IMR-90 (cell line): ENCODE data around the gene SLC36A1. TPM values are rescaled to one million over a fixed set of nuclear protein-coding genes. Genes with fewer than 3 reads are reported as not detected.

Source experiments
- ATAC-seq: fragments of 200-7000 bp; cut with Tn5 transposase; 2 replicates; pipeline ENCODE4 v1.9.1; 2020; ENCODE audit warnings: low read depth, mild to moderate bottlenecking, moderate library complexity
- BruUV-seq: library from RNA; stranded (reverse); fragments of 400-500 nt; replicated peaks from 2 replicates; lab custom pipeline; 2021; lab: Mats Ljungman, UMichigan
- CTCF ChIA-PET: fragments of 300-600 bp; formaldehyde crosslinking; extraction: SDS; loops from one replicate; lab custom pipeline; 2021; ENCODE audit warnings: antibody characterized with exemption; lab: Yijun Ruan, JAX
- POLR2A ChIA-PET: fragments of 300-600 bp; sonication (Branson Sonifier 250); formaldehyde crosslinking; loops from one replicate; lab custom pipeline; 2022; ENCODE audit warnings: antibody characterized with exemption; ENCODE audit not compliant: unreplicated experiment; lab: Charles Lee
- DNase-seq: peaks from one replicate; pipeline ENCODE4 v3.0.0; 2013
- H2AFZ ChIP-seq: replicated peaks from 2 replicates; pipeline ENCODE3; 2013; ENCODE audit warnings: low read length, mild to moderate bottlenecking; ENCODE audit not compliant: poor library complexity
- H2AK5ac ChIP-seq: 2 replicates; pipeline ENCODE4 v1.6.1; 2013; ENCODE audit warnings: low read depth, low read length, inconsistent platforms
- H2AK9ac ChIP-seq: replicated peaks from 2 replicates; pipeline ENCODE3; 2013; ENCODE audit warnings: mild to moderate bottlenecking, low read depth, low read length, moderate library complexity; ENCODE audit not compliant: poor library complexity
- H2BK120ac ChIP-seq: 2 replicates; pipeline ENCODE4 v1.6.1; 2013; ENCODE audit warnings: low read depth, low read length, inconsistent platforms
- H2BK15ac ChIP-seq: 3 replicates; pipeline ENCODE4 v1.6.1; 2013; ENCODE audit warnings: low read depth, low read length, inconsistent platforms
- H2BK20ac ChIP-seq: 2 replicates; pipeline ENCODE4 v1.6.1; 2013; ENCODE audit warnings: low read depth, mild to moderate bottlenecking, inconsistent platforms, low read length, moderate library complexity
- H2BK5ac ChIP-seq: 2 replicates; pipeline ENCODE4 v1.6.1; 2013; ENCODE audit warnings: mild to moderate bottlenecking, low read depth, low read length, inconsistent platforms; ENCODE audit not compliant: poor library complexity, severe bottlenecking
- H3K14ac ChIP-seq: replicated peaks from 2 replicates; pipeline ENCODE4 v1.6.1; 2013; ENCODE audit warnings: low read depth, low read length, inconsistent platforms
- H3K18ac ChIP-seq: 2 replicates; pipeline ENCODE4 v1.6.1; 2013; ENCODE audit warnings: low read depth, low read length, control low read depth
- H3K23ac ChIP-seq: 2 replicates; pipeline ENCODE4 v1.6.1; 2013; ENCODE audit warnings: low read depth, low read length, inconsistent platforms
- H3K27ac ChIP-seq: 2 replicates; pipeline ENCODE4 v1.5.1; 2013; ENCODE audit warnings: mild to moderate bottlenecking, control low read depth, low read length; ENCODE audit not compliant: insufficient read depth
- H3K27me3 ChIP-seq: 2 replicates; pipeline ENCODE4 v1.6.1; 2013; ENCODE audit warnings: low read length; ENCODE audit not compliant: control insufficient read depth, insufficient read depth
- H3K36me3 ChIP-seq: 2 replicates; pipeline ENCODE4 v1.6.1; 2013; ENCODE audit warnings: low read length, mixed read lengths; ENCODE audit not compliant: control insufficient read depth, insufficient read depth
- H3K4ac ChIP-seq: 2 replicates; pipeline ENCODE4 v1.6.1; 2013; ENCODE audit warnings: low read depth, low read length, inconsistent platforms
- H3K4me1 ChIP-seq: 2 replicates; pipeline ENCODE4 v1.6.1; 2013; ENCODE audit warnings: low read length, mixed read lengths; ENCODE audit not compliant: control insufficient read depth, insufficient read depth
- H3K4me2 ChIP-seq: 2 replicates; pipeline ENCODE4 v1.6.1; 2013; ENCODE audit warnings: low read depth, mild to moderate bottlenecking, control low read depth, low read length, moderate library complexity
- H3K4me3 ChIP-seq: 2 replicates; pipeline ENCODE4 v1.5.1; 2013; ENCODE audit warnings: low read depth, mild to moderate bottlenecking, control low read depth, low read length, moderate library complexity; ENCODE audit not compliant: insufficient read depth
- H3K56ac ChIP-seq: 2 replicates; pipeline ENCODE4 v1.6.1; 2013; ENCODE audit warnings: low read length, inconsistent platforms; ENCODE audit not compliant: insufficient read depth; ENCODE audit errors: extremely low read depth
- H3K79me1 ChIP-seq, 2 experiments: 2 replicates each; pipeline ENCODE4 v1.6.1; 2013; ENCODE audit warnings: low read length in 2 of 2, inconsistent platforms in 1 of 2, low read depth in 1 of 2
- H3K9ac ChIP-seq: 2 replicates; pipeline ENCODE4 v1.6.1; 2013; ENCODE audit warnings: low read depth, low read length, control low read depth
- H3K9me1 ChIP-seq: 2 replicates; pipeline ENCODE4 v1.6.1; 2013; ENCODE audit warnings: low read length, inconsistent platforms; ENCODE audit not compliant: insufficient read depth
- H3K9me3 ChIP-seq: 2 replicates; pipeline ENCODE4 v1.6.1; 2013; ENCODE audit warnings: low read length; ENCODE audit not compliant: control insufficient read depth, insufficient read depth
- H4K20me1 ChIP-seq: 2 replicates; pipeline ENCODE4 v1.6.1; 2013; ENCODE audit warnings: low read length, inconsistent platforms; ENCODE audit not compliant: insufficient read depth
- H4K5ac ChIP-seq: 2 replicates; pipeline ENCODE4 v1.6.1; 2013; ENCODE audit warnings: mild to moderate bottlenecking, low read depth, low read length, control low read depth
- H4K8ac ChIP-seq, 2 experiments: 2 replicates each; pipeline ENCODE4 v1.6.1; 2013; ENCODE audit warnings: low read depth in 2 of 2, low read length in 2 of 2, control low read depth in 1 of 2, inconsistent platforms in 1 of 2
- H4K91ac ChIP-seq: 2 replicates; pipeline ENCODE4 v1.6.1; 2013; ENCODE audit warnings: low read depth, low read length, inconsistent platforms; ENCODE audit not compliant: insufficient read depth
- CEBPB ChIP-seq: IDR thresholded peaks from 2 replicates; pipeline ENCODE4 v1.6.1; 2012; ENCODE audit warnings: low read depth, low read length, improper control_type of control experiment
- CHD1 ChIP-seq: IDR thresholded peaks from 2 replicates; pipeline ENCODE4 v1.6.1; 2012; ENCODE audit warnings: low read depth, low read length, improper control_type of control experiment
- WGBS, 2 experiments: methylation state at CpG; one replicate each; pipeline versions ENCODE4 v1.1.5 to v1.1.7; 2013; ENCODE audit warnings: missing lambda C conversion rate in 2 of 2; ENCODE audit not compliant: insufficient read length in 1 of 2; ENCODE audit errors: extremely low coverage in 2 of 2; 5-methylcytosine and 5-hydroxymethylcytosine counted together
- dilution Hi-C: fragments of 300-500 bp; cut with HindIII; formaldehyde crosslinking; loops from one replicate; pipeline ENCODE4 v1.14.3; 2018; ENCODE audit warnings: low sequenced_read_pairs; ENCODE audit not compliant: unreplicated experiment
- in situ Hi-C: fragments of 300-500 bp; cut with MboI; formaldehyde crosslinking; loops from 3 replicates; pipeline ENCODE4 v1.14.3; 2019; ENCODE audit warnings: low sequenced_read_pairs, inconsistent platforms, mixed read lengths
- intact Hi-C: fragments of 100-400 bp; cut with micrococcal nuclease; formaldehyde crosslinking; loops from 2 replicates; pipeline ENCODE4 v1.10.0; 2022
- polyA plus RNA-seq, 3 experiments: library from polyadenylated mRNA; depleted of rRNA; stranded (reverse); fragments of >200 nt; gene quantifications; 2 replicates each; pipeline ENCODE4 v1.2.3, GENCODE V29; 2012; ENCODE audit warnings: low replicate concordance in 1 of 3
- total RNA-seq: library from RNA; depleted of rRNA; stranded (reverse); fragments of >200 nt; gene quantifications from 2 replicates; pipeline ENCODE4 v1.2.3, GENCODE V29; 2012
- TF ChIP-seq, protein P1 (sequence below): conservative IDR thresholded peaks from 2 replicates; pipeline ENCODE4 v1.5.1; 2012; ENCODE audit warnings: mild to moderate bottlenecking, low read depth, low read length, improper control_type of control experiment

SLC36A1 gene
- total and polyA plus RNA-seq, 2 of the 4 experiments (the other 2 are of a cell fraction): 5.7 to 8.7 TPM

DNA sequence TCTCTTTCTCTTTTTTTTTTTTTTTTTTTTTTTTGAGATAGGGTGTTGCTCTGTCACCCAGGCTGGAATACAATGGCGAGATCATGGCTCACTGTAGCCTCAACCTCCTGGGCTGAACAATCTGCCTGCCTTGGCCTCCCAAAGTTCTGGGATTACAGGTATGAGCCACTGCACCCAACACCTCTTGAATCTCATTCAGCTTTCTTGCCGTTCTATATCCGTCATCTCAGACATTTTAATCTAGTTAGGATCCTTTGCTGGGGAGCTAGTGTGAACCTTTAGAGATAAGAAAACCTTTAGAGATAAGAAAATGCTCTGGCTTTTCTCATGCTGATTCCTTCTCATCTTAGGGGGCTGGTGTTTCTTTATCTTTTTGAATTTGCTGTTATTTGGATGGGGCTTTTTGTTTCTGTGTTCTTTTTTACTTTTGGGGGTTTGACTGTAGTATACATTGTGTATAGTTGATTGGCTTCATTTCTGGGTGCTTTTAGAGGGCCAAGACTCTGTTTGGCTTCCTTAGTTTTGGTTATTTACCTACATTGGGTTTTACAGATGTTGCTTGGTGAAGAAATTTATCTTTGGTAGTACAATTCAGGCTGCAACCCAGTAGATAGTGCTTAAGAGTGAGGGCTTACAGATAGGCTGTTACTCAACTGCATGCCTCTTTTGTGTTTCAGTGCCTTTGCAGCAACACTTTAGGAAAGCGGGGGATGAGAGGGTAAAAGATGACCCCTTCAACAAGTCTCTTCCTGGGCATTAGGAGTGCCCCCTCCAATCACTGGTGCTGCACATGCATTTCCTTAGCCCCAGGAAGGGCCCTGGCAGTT is 41.9 kb upstream of the SLC36A1 start (continued):
- TF ChIP-seq CHD1: no peak

DNA sequence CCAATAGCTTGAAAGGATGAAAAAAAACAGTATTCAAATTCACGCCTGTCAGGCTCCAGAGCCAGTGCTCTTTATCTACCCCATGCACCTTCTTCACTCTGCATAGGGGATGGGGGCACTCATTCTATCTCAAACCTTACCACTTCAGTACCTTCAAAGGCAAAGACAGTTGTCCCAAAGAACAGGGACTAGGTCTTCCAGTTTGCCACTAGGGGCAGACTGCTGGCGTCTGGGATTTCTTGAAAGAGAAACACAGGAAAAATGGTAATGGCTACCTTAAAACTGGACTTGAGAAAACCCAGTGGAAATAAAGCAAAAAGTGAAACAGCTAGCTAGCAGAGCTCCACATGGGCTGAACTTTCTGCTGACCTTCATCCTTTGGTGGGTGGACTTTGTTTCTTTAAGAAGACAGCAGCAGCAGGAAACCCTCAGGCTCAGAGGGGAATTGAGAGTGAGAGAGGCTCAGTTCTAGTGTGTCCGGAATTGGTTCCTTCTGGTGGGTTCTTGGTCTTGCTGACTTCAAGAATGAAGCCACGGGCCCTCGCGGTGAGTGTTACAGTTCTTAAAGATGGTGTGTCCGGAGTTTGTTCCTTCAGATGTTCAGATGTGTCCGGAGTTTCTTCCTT is 41.0 kb upstream of the SLC36A1 start:
- H2AK9ac ChIP-seq: no peak overlapping the region
- in situ Hi-C loops (no loop called here), intact Hi-C loops (no loop called here), dilution Hi-C loops (no loop called here)
- no peak overlapping the region for H3K14ac ChIP-seq
- no peak overlapping the region for H2BK15ac ChIP-seq
- H3K27ac ChIP-seq: no peak overlapping the region
- no peak overlapping the region for H3K4me3 ChIP-seq
- H4K20me1 ChIP-seq: no peaks in the 10 kb centered on the region
- H2AK5ac ChIP-seq: no peak overlapping the region
- no peaks in the 10 kb centered on the region; the same call in 1 of the 2 replicates for H3K9me3 ChIP-seq
- no peak for TF ChIP-seq CEBPB
- TF ChIP-seq, protein P1, sequence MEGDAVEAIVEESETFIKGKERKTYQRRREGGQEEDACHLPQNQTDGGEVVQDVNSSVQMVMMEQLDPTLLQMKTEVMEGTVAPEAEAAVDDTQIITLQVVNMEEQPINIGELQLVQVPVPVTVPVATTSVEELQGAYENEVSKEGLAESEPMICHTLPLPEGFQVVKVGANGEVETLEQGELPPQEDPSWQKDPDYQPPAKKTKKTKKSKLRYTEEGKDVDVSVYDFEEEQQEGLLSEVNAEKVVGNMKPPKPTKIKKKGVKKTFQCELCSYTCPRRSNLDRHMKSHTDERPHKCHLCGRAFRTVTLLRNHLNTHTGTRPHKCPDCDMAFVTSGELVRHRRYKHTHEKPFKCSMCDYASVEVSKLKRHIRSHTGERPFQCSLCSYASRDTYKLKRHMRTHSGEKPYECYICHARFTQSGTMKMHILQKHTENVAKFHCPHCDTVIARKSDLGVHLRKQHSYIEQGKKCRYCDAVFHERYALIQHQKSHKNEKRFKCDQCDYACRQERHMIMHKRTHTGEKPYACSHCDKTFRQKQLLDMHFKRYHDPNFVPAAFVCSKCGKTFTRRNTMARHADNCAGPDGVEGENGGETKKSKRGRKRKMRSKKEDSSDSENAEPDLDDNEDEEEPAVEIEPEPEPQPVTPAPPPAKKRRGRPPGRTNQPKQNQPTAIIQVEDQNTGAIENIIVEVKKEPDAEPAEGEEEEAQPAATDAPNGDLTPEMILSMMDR: peak; percentile 23; the same call in 1 of the 2 replicates
- H2BK5ac ChIP-seq: no peak overlapping the region
- H2BK20ac ChIP-seq: no peak overlapping the region
- H4K5ac ChIP-seq: no peak overlapping the region
- H3K23ac ChIP-seq: no peak overlapping the region
- no peaks in the 10 kb centered on the region for H3K36me3 ChIP-seq
- WGBS, 2 experiments: 33% methylated on average over 1 of the region's 8 CpGs; no CpG with 5 or more reads in 1 of the 2 experiments
- no peak overlapping the region for H2AFZ ChIP-seq
- H3K18ac ChIP-seq: no peak overlapping the region
- no peak overlapping the region for H2BK120ac ChIP-seq
- no TSS peak for BruUV-seq
- H4K8ac ChIP-seq: no peak overlapping the region
- H3K4me2 ChIP-seq: no peak overlapping the region
- H3K56ac ChIP-seq: no peak overlapping the region
- ChIA-PET CTCF (no interaction called here), POLR2A (no interaction called here)
- DNase-seq: peak; percentile 4
- no peaks in the 10 kb centered on the region for H3K79me1 ChIP-seq
- 0 out of 2 replicates have a peak, but pooled peaks have one; percentile 24 for ATAC-seq
- H4K91ac ChIP-seq: no peak overlapping the region
- H3K4ac ChIP-seq: no peak overlapping the region
- H3K9me1 ChIP-seq: no peaks in the 10 kb centered on the region
- H3K9ac ChIP-seq: no peak overlapping the region
- peaks cover 1% of the 10 kb centered on the region for H3K27me3 ChIP-seq
- H3K4me1 ChIP-seq: no peaks in the 10 kb centered on the region
